ENCODE results near the gene JMJD6.

Gene JMJD6

GRCh38 chr17:76679239-76679638 is 47.2 kb downstream of the JMJD6 start:
- DNase-seq (ENCODE audit: low spot score) = no peak

GRCh38 chr17:76678330-76678729 is 48.1 kb downstream of the JMJD6 start:
- DNase-seq (ENCODE audit: low spot score) = no peak

GRCh38 chr17:76677406-76677805 is 49.0 kb downstream of the JMJD6 start:
- DNase-seq (ENCODE audit: low spot score) = no peak

GRCh38 chr17:76676629-76677028 is 49.8 kb downstream of the JMJD6 start:
- no peak for DNase-seq (ENCODE audit: low spot score)

- DNase-seq (ENCODE audit: low spot score) = no peak
Observed at GRCh38 chr17:76675648-76676047, 50.8 kb downstream of the JMJD6 start.

- no peak for DNase-seq (ENCODE audit: low spot score)
Observed at GRCh38 chr17:76674600-76674999, 51.8 kb downstream of the JMJD6 start.

GRCh38 chr17:76673729-76674128 is 52.7 kb downstream of the JMJD6 start:
- DNase-seq (ENCODE audit: low spot score) = no peak

- DNase-seq (ENCODE audit: low spot score) = no peak
Observed at GRCh38 chr17:76672892-76673291, 53.5 kb downstream of the JMJD6 start.

- peak; percentile 7 for DNase-seq (ENCODE audit: low spot score)
Observed at GRCh38 chr17:76672270-76672851, 54.0 kb downstream of the JMJD6 start.

- DNase-seq (ENCODE audit: low spot score) = no peak
Observed at GRCh38 chr17:76671912-76672262, 54.5 kb downstream of the JMJD6 start.

GRCh38 chr17:76671123-76671911 is 55.1 kb downstream of the JMJD6 start:
- DNase-seq (ENCODE audit: low spot score) = peak; percentile 99

- DNase-seq (ENCODE audit: low spot score) = no peak
Observed at GRCh38 chr17:76670718-76671122, 55.7 kb downstream of the JMJD6 start.

GRCh38 chr17:76670020-76670717 is 56.2 kb downstream of the JMJD6 start:
- DNase-seq (ENCODE audit: low spot score) = no peak
